GM19372 (cell line): ENCODE data around the gene GDAP1L1.

Source experiments
- ATAC-seq: cut with Tn5 transposase; IDR thresholded peaks from one replicate; pipeline ENCODE4 v1.9.1; 2021; ENCODE audit warnings: mild to moderate bottlenecking, low read depth, moderate library complexity; ENCODE audit not compliant: unreplicated experiment

GDAP1L1 gene

DNA sequence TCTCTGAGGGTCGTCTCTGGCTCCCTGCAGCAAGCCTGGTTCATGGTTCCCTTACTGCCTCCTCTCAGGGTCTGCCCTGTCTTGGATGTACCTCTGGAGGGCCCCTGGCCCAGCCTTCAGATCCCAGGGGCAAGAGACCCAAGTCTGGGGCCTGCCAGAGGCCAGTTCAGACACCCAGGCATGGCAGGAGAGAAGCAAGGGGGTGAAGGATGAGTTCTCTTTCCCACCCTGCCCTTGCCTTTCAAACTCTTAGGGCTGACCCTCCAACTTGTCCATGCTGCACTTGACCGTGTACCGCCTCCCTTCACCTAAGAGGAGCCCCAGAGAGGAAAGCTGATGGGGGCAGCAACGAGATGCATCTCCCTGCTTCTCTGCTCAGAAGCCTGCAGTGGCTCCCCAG lies 4.2 kb downstream of the GDAP1L1 start:
- ATAC-seq: no peak

DNA sequence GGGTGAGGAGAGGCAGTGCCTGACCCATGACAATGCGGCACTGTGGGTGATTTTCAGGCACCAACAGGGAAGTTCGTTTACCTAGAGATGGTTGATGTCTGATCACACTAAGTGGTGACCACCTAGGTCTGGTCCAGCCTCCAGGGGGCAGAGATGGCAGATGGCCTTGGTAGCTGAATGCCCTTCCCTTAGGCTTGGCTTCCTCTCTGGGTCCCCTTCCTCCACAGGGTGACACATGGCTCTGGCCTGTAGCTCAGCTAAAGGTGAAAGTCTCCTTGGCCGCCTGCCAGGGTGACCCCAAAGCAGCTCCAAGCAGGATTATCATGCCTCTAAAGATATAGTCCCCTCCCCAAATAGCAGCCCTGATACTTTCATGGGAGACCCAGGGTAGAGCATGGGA lies 6.4 kb downstream of the GDAP1L1 start:
- ATAC-seq: no peak

DNA sequence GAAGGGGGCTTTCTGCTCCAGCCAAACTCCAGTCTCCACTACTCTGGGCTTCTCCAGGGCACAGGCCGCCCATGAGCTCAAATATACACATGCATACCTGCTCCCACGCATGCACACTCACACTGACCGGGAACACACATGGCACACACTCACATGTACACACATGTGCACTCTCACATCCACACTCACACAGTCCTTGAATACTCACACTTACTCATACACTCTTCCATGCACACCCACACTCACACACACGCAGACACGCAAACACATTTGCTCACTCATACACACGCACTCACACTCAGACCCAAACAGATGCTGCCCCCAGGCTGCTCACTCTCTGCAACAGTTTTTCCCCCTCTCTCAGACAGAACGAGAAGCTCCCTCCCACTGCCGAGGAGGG lies 7.0 kb downstream of the GDAP1L1 start:
- ATAC-seq: no peak

GRCh38 chr20:44255942-44256341 lies 8.8 kb downstream of the GDAP1L1 start:
- no peak for ATAC-seq

DNA sequence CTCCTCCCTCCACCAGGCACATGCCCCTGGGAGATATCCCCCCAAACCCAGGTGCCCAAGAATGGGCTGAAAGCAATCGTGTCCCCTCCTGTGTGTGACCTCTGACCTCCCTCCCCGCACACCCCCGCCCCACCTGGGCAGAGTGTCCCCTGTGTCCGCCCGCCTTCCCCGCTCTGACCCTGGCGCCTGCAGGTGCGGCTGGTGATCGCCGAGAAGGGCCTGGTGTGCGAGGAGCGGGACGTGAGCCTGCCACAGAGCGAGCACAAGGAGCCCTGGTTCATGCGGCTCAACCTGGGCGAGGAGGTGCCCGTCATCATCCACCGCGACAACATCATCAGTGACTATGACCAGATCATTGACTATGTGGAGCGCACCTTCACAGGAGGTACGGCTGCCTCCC lies 9.9 kb downstream of the GDAP1L1 start:
- ATAC-seq: no peak

GRCh38 chr20:44258226-44258890 lies 11.2 kb downstream of the GDAP1L1 start:
- ATAC-seq: no peak

- no peak for ATAC-seq
Measured at GRCh38 chr20:44264287-44264686, 17.2 kb downstream of the GDAP1L1 start.

DNA sequence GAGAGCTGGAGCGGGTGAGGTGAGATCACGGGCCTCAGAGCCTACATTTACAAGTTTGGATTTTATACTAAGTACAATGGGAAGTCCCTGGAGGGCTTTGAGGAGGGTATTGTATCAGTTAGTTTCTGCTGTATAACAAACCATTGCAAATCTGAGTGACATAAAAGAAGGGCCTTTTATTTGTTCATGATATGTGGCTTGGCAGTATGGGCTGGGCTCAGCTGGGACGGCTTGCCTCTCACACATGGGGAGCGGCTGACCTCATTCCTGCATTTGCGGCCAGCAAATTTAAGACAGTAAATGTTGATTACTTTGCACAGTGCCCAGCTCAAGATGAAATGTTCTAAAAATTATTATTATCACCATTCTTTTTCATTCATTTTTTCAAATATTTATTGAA lies 21.7 kb downstream of the GDAP1L1 start:
- ATAC-seq: no peak

GRCh38 chr20:44271915-44272663 lies 25.0 kb downstream of the GDAP1L1 start:
- no peak for ATAC-seq

GRCh38 chr20:44273231-44274215 lies 26.4 kb downstream of the GDAP1L1 start:
- no peak for ATAC-seq

DNA sequence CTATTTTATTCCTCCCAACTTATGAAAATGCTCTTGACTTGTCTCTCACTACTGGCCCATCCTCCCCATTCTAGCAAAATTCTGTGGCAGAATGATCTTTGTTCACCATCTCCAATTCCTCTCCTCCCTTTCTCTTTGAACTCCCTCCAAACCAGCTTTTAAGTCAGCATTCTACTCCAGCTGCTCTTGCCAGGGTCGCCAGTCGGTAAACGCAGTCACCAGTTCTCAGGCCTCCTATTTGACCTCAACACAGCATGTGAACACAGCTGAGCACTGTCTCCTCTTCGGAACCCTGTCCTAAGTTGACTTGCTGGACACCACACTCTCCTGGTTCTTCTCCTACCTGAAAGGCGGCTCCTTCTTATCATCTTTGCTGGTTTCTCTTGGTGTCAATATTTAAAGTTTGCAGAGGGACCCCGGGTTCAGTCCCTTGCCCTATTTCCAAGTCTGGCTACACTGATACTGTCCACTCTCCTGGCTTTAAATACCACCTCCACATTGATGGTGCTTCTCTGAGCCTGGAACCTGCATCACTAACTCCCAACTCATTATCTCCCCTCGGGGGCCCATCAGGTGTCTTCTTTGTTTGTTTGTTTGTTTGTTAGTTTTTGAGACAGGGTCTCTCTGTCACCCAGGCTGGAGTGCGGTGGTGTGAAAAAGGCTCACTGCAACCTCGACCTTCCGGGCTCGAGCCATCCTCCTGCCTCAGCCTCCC lies 27.4 kb downstream of the GDAP1L1 start:
- no peak for ATAC-seq

- no peak for ATAC-seq
Measured at GRCh38 chr20:44279228-44279627, 32.1 kb downstream of the GDAP1L1 start.

DNA sequence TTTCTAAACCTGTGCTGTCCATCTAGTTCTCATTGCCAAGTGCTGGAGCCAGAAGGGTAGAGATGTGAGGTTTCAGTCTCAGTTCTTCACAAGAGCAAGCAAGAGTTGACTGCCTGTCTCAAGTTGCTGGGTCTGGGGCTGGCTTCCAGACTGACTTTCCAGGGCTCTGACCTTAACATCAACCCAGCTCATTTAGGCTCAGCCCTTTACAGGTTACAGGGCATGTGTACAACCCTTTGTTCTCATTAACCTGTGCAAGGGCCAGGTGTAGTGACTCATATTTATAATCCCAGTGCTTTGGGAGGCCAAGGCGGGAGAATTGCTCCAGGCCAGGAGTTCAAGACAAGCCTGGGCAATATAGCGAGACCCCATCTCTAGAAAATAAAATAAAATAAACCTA lies 33.3 kb downstream of the GDAP1L1 start:
- ATAC-seq: no peak

GRCh38 chr20:44282192-44282591 lies 35.1 kb downstream of the GDAP1L1 start:
- no peak for ATAC-seq

- ATAC-seq: no peak
Measured at GRCh38 chr20:44284032-44284431, 36.9 kb downstream of the GDAP1L1 start.

- ATAC-seq: no peak
Measured at GRCh38 chr20:44287272-44288097, 40.4 kb downstream of the GDAP1L1 start.

DNA sequence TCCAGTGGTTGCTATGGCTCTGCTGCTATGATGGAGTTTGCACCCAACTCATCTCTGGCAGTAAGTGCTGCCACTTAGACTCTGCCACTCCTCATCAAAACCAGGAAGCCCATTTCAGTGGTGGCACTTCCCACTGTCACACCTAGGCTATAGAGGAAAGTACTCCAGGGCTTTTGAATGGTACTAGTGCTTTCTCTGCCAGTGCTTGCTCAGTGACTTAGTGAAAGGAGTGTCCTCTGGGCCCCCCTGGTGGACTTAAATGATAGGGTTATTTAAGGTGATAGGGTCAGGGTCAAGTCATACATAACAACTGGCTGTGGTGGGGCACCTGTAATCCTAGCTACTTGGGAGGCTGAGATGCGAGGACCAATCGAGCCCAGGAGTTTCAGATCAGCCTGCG lies 41.1 kb downstream of the GDAP1L1 start:
- no peak for ATAC-seq

DNA sequence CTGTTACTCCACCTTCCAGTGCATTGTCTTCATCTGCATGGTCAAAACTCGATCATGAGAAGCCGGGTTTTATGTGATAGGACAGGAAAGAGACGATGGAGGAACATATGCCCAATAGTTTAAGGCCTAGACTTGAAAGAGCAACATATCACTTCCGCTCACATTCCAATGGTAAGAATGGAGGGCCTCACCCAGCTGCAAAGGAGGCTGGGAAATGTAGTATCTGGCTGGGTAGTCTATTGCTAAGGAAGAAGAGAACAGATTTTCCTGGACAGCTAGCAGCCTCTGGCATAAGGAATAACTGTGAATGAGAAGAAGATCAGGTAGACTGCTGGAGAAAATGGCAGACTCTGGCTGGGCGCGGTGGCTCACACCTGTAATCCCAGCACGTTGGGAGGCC lies 44.6 kb downstream of the GDAP1L1 start:
- ATAC-seq: no peak

- ATAC-seq: no peak
Measured at GRCh38 chr20:44296011-44296410, 48.9 kb downstream of the GDAP1L1 start.

DNA sequence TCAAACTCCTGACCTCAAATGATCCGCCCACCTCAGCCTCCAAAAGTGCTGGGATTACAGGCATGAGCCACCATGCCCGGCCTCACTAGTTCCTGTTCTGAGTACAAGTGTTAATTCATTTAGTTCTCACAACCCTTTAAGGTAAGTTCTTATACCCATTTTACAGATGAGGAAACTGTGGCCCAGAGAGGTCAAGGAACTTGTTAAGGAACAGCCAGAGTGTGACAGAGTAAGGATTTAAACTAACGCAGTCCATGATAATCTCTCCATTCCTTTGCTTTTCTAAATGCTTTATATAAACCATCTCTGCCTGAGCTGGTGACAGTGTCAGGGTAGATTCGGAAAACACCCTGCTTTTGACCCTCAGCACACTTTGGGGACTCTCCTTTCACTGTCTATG lies 50.6 kb downstream of the GDAP1L1 start:
- ATAC-seq: no peak
